NOMO-1 (cell line): ENCODE data around the gene KDM4C.
"Not testable (repeated sequence)": the region's sequence is repeated elsewhere in the genome, so short reads cannot be mapped to it uniquely, and the experiment has no call there.

Experiments
- DNase-seq, 2 experiments: peaks; one replicate each; lab custom pipeline; 2025; ENCODE audit not compliant: unreplicated experiment in 2 of 2; lab: John Stamatoyannopoulos, UW

KDM4C gene

GRCh38 chr9:6763244-6763643, 5.5 kb downstream of the KDM4C start:
- DNase-seq, result no peak

GRCh38 chr9:6764011-6764410, 6.2 kb downstream of the KDM4C start:
- no peak for DNase-seq

- DNase-seq, result no peak
These were observed 6.8 kb downstream of the KDM4C start for GRCh38 chr9:6764523-6764922.

- no peak for DNase-seq
These were observed 7.2 kb downstream of the KDM4C start for GRCh38 chr9:6764950-6765349.

GRCh38 chr9:6765396-6765795, 7.6 kb downstream of the KDM4C start:
- no peak for DNase-seq

- no peak for DNase-seq
These were observed 8.8 kb downstream of the KDM4C start for GRCh38 chr9:6766606-6767005.

GRCh38 chr9:6768587-6768986, 10.8 kb downstream of the KDM4C start:
- DNase-seq, result not testable (repeated sequence)

- no peak for DNase-seq
These were observed 13.9 kb downstream of the KDM4C start for GRCh38 chr9:6771722-6772121.

GRCh38 chr9:6777213-6777902, 19.6 kb downstream of the KDM4C start:
- no peak for DNase-seq

- DNase-seq, result no peak
These were observed 21.9 kb downstream of the KDM4C start for GRCh38 chr9:6779417-6780241.

GRCh38 chr9:6780690-6781089, 22.9 kb downstream of the KDM4C start:
- no peak for DNase-seq

- DNase-seq, result no peak
These were observed 23.7 kb downstream of the KDM4C start for GRCh38 chr9:6781476-6781875.

GRCh38 chr9:6782345-6782744, 24.6 kb downstream of the KDM4C start:
- no peak for DNase-seq

GRCh38 chr9:6782981-6783380, 25.2 kb downstream of the KDM4C start:
- DNase-seq, result no peak

GRCh38 chr9:6783753-6784152, 26.0 kb downstream of the KDM4C start:
- DNase-seq, result no peak

- DNase-seq, result no peak
These were observed 27.9 kb downstream of the KDM4C start for GRCh38 chr9:6785682-6786081.

- DNase-seq, result no peak
These were observed 30.0 kb downstream of the KDM4C start for GRCh38 chr9:6787793-6788161.

GRCh38 chr9:6788162-6789016, 30.6 kb downstream of the KDM4C start:
- DNase-seq, result no peak

- DNase-seq, result not testable (repeated sequence)
These were observed 31.2 kb downstream of the KDM4C start for GRCh38 chr9:6789017-6789338.

- no peak for DNase-seq
These were observed 33.1 kb downstream of the KDM4C start for GRCh38 chr9:6790866-6791265.

- no peak for DNase-seq
These were observed 35.4 kb downstream of the KDM4C start for GRCh38 chr9:6793203-6793602.

GRCh38 chr9:6794936-6795335, 37.2 kb downstream of the KDM4C start:
- no peak for DNase-seq
